Kidney (tissue), 14 donors: ENCODE results near the gene SAMD10. TPM values are rescaled to one million over a fixed set of nuclear protein-coding genes. Genes with fewer than 3 reads are reported as not detected.
A peak's percentile ranks its signal among the peaks of the same experiment; 100 is the strongest.

Experiments used
- DNase-seq, 5 donors: peaks; one replicate each; pipeline ENCODE4 v3.0.0-alpha.2; 2013 to 2020
- FAIRE-seq: peaks from 2 replicates; lab custom pipeline; 2012; peaks lifted over from hg19 to GRCh38; lab: Jason Lieb, UNC
- H3K27ac ChIP-seq, 2 donors: one replicate each; pipeline ENCODE4 v1.7.0; 2013; ENCODE audit warnings: low read depth in 2 of 2, low read length in 2 of 2, inconsistent platforms in 1 of 2
- H3K27me3 ChIP-seq: one replicate; pipeline ENCODE4 v1.7.1; 2013; ENCODE audit warnings: low read length, inconsistent platforms; ENCODE audit not compliant: control insufficient read depth, insufficient read depth
- H3K36me3 ChIP-seq, 3 donors: one replicate each; pipeline versions ENCODE4 v1.7.0 to v1.7.1; 2013; ENCODE audit warnings: low read length in 3 of 3, control low read depth in 1 of 3, inconsistent platforms in 1 of 3; ENCODE audit not compliant: insufficient read depth in 3 of 3, control insufficient read depth in 2 of 3
- H3K4me1 ChIP-seq, 3 donors: one replicate each; pipeline versions ENCODE4 v1.7.0 to v1.7.1; 2013; ENCODE audit warnings: low read length in 3 of 3, inconsistent platforms in 1 of 3, low read depth in 1 of 3; ENCODE audit not compliant: control insufficient read depth in 2 of 3, insufficient read depth in 2 of 3
- H3K4me3 ChIP-seq, 3 donors: one replicate each; pipeline versions ENCODE4 v1.7.0 to v1.8.1; 2013; ENCODE audit warnings: low read length in 3 of 3, control low read depth in 1 of 3, inconsistent platforms in 1 of 3
- H3K9ac ChIP-seq, 3 donors: one replicate each; pipeline versions ENCODE4 v1.7.0 to v1.7.1; 2013; ENCODE audit warnings: low read length in 3 of 3, control low read depth in 1 of 3, inconsistent platforms in 1 of 3
- H3K9me3 ChIP-seq, 3 donors: one replicate each; pipeline versions ENCODE4 v1.7.0 to v1.7.1; 2013; ENCODE audit warnings: low read length in 3 of 3, control low read depth in 1 of 3, inconsistent platforms in 1 of 3; ENCODE audit not compliant: control insufficient read depth in 2 of 3, insufficient read depth in 1 of 3
- intact Hi-C: fragments of 100-400 bp; cut with DNase I; formaldehyde crosslinking; loops from one replicate; pipeline ENCODE4 v1.11.1; 2022
- polyA plus RNA-seq: library from polyadenylated mRNA; stranded (reverse); fragments of 350-450 nt; fragmentation: Illumina TruSeq; extraction: RNeasy Lipid Tissue Mini Kit (QIAGEN cat#74804); gene quantifications from one replicate; pipeline ENCODE4 v1.2.3, GENCODE V29; 2014; ENCODE audit warnings: low read depth, low replicate concordance; ENCODE audit not compliant: insufficient read depth
- total RNA-seq: library from RNA; stranded (reverse); fragmentation: NEBNext Ultra II Directional; extraction: Animal tissue kit (Norgen Biotek cat#: 25700); gene quantifications from one replicate; pipeline ENCODE4 v1.2.1, GENCODE V29; 2021
- TF ChIP-seq, protein P1 (sequence below): IDR thresholded peaks from 3 replicates; pipeline ENCODE4 v1.5.1; 2012; ENCODE audit warnings: mild to moderate bottlenecking, moderate library complexity, borderline replicate concordance; ENCODE audit not compliant: insufficient read depth; ENCODE audit errors: extremely low read depth
- donor health status: control.
- donor health status: control.
- donor health status: control.
- donor health status: control.
- donor health status: control.
- donor health status: DM: yes; HTN: yes; CAD: no.
- donor health status: Normal renal cell carcinoma (clear cell type).

SAMD10 gene
- total and polyA plus RNA-seq, 2 donors from 2014 or later: 7.9 to 8.5 TPM

DNA sequence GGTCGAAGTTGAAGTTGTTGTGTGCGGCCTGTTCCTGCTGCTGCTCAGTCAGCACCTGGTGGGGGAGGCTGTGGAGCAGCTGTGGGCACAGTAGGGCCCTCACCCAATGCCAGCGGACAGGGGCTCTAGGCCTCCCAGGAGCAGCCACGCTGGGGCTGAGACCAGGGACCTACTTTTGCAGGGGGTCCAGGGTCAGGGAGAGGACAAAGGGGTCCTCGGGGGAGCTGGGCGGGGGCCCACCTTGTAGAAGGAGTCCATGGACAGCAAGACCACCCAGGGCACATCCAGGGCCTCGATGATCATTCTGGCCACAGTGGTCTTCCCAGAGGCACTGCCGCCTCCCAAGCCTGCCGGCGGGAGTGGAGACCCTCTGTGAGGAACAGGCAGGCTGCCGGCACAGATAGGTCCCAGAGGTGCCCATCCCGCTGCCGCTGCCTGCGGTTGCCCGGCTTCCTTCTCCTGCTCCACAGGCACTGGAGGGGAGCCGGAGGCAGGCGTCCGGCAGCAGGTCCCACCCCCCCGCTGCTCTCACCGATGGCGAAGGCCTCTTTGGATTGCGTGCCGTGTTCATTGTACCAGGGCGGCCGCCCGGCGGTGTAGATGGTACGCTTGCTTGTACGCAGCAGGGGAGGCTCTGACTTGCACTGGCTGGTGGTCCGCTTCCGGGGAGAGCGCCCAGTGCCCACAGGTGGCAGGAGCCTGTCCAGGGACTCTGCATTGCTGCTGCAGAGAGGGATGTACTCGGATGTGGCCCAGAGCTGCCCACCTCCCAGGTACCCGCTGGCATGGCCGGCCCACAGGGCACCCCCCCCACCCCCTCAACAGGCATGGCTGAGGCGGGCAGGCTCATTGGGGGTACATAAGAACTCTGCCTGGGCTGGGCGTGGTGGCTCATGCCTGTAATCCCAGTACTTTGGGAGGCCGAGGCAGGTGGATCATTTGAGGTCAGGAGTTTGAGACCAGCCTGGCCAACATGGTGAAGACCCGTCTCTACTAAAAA is 33.2 kb downstream of the SAMD10 start:
- H3K27me3 ChIP-seq: no peaks in the 10 kb centered on the region
- DNase-seq (peak in 1 of 5 donors; percentile 73), FAIRE-seq (no peak)
- no peak overlapping the region for H3K27ac ChIP-seq
- H3K4me1 ChIP-seq: peaks cover 4 to 28% (median 13%) of the 10 kb centered on the region in 3 donors
- H3K36me3 ChIP-seq: peaks cover 0 to 17% (median 7%) of the 10 kb centered on the region in 3 donors
- no peak overlapping the region for H3K9ac ChIP-seq
- no peaks in the 10 kb centered on the region for H3K9me3 ChIP-seq
- TF ChIP-seq, protein P1, sequence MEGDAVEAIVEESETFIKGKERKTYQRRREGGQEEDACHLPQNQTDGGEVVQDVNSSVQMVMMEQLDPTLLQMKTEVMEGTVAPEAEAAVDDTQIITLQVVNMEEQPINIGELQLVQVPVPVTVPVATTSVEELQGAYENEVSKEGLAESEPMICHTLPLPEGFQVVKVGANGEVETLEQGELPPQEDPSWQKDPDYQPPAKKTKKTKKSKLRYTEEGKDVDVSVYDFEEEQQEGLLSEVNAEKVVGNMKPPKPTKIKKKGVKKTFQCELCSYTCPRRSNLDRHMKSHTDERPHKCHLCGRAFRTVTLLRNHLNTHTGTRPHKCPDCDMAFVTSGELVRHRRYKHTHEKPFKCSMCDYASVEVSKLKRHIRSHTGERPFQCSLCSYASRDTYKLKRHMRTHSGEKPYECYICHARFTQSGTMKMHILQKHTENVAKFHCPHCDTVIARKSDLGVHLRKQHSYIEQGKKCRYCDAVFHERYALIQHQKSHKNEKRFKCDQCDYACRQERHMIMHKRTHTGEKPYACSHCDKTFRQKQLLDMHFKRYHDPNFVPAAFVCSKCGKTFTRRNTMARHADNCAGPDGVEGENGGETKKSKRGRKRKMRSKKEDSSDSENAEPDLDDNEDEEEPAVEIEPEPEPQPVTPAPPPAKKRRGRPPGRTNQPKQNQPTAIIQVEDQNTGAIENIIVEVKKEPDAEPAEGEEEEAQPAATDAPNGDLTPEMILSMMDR: no peak
- intact Hi-C loops: no loop called here
- no peak overlapping the region for H3K4me3 ChIP-seq

GRCh38 chr20:63945031-63945658 is 34.3 kb downstream of the SAMD10 start:
- no peak overlapping the region for H3K4me3 ChIP-seq
- H3K27ac ChIP-seq: no peak overlapping the region
- TF ChIP-seq, protein P1: no peak
- H3K27me3 ChIP-seq: no peaks in the 10 kb centered on the region
- no peak overlapping the region for H3K9ac ChIP-seq
- DNase-seq (peak in 1 of 5 donors; percentile 78), FAIRE-seq (no peak)
- H3K9me3 ChIP-seq: no peaks in the 10 kb centered on the region
- peaks cover 0 to 24% (median 7%) of the 10 kb centered on the region in 3 donors for H3K36me3 ChIP-seq
- H3K4me1 ChIP-seq: peaks cover 4 to 18% (median 9%) of the 10 kb centered on the region in 3 donors
- intact Hi-C loops: no loop called here

GRCh38 chr20:63944078-63944941 is 35.1 kb downstream of the SAMD10 start:
- Histone ChIP-seq H3K27me3 (no peaks in the 10 kb centered on the region), H3K9ac (no peak overlapping the region), H3K36me3 (peaks cover 0 to 28% (median 7%) of the 10 kb centered on the region in 3 donors), H3K9me3 (no peaks in the 10 kb centered on the region), H3K27ac (no peak overlapping the region), H3K4me1 (peaks cover under 1 to 10% (median 4%) of the 10 kb centered on the region in 3 donors), H3K4me3 (no peak overlapping the region)
- peak in 2 of 5 donors; percentile 43 to 76 for DNase-seq
- FAIRE-seq: no peak
- TF ChIP-seq, protein P1: no peak
- intact Hi-C loops: no loop called here
